Measurements from ENCODE around the gene PLAC1.

DNA sequence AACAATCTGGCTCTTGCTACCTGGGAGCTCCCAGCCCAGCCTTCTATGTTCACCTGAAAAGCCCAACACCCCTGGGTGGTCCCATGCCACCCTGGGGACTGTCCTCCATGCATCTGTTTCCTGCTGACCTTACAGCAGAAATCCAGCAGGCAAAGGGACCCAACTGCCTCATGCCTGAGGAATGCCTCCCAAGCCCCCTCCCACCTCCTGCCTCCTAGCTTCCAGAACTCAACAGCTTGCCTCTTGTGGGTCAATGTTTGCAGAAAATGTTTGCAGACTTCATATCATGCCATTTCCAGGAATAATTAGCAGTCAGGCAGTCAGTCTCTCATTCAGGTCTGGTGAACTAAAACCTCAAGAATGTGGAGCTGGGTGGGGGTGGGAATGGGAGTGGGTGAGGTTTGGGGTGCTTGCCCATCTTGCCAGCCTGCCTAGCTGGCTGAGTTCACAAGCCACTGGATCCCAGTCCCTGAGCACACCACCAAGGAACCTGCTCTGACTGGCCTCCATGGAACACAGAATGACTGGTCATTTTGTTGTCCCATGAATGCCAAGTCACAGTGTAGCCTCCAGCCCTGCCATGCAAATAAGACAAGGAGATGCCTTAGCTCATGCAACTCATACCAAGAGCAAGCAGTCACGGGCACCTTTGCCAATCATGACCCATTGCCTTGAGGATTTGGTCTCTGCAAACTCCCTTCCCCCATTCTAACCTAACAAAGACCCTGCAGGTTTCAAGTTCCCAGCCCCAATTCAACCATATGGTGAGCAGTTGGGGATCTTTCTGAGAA, 12.1 kb upstream of the PLAC1 start:
- TF ChIP-seq CTCF (IDR thresholded peaks at IDR 0.05) = no peak
- no peak for TF ChIP-seq POLR2A (IDR thresholded peaks at IDR 0.05)
- no peak for TF ChIP-seq POLR2AphosphoS5 (IDR thresholded peaks at IDR 0.05)
